Thoracic aorta (tissue), 2 donors: ENCODE data around the gene PAIP2B. TPM values are rescaled to one million over a fixed set of nuclear protein-coding genes. Genes with fewer than 3 reads are reported as not detected.
A peak's percentile ranks its signal among the peaks of the same experiment; 100 is the strongest.

Source experiments
- ATAC-seq: fragments of 150-250 bp; one replicate; pipeline ENCODE4 v1.8.0; 2017; ENCODE audit warnings: low read depth; ENCODE audit not compliant: insufficient number of reproducible peaks, low FRiP score
- DNase-seq: peaks from one replicate; pipeline ENCODE4 v3.0.0-alpha.2; 2020; ENCODE audit warnings: low spot score
- H3K27ac ChIP-seq, 2 donors: fragments of 200-600 bp; sonication (generic); 1 replicate in 1 of 2; 2 replicates in 1 of 2; pipeline ENCODE4 v1.5.1; 2016; ENCODE audit warnings: mild to moderate bottlenecking in 2 of 2, moderate library complexity in 2 of 2
- H3K27me3 ChIP-seq: fragments of 200-600 bp; sonication (generic); replicated peaks from 2 replicates; pipeline ENCODE4 v1.6.0; 2016; ENCODE audit warnings: mild to moderate bottlenecking; ENCODE audit not compliant: insufficient read depth
- H3K36me3 ChIP-seq: fragments of 200-600 bp; sonication (generic); one replicate; pipeline ENCODE4 v1.5.1; 2016
- H3K4me1 ChIP-seq, 2 donors: fragments of 200-600 bp; sonication (generic); 1 replicate in 1 of 2; 2 replicates in 1 of 2; pipeline versions ENCODE4 v1.5.1 to v1.6.0; 2016; ENCODE audit warnings: low read depth in 2 of 2, mild to moderate bottlenecking in 1 of 2; ENCODE audit not compliant: control insufficient read depth in 1 of 2
- H3K4me3 ChIP-seq: fragments of 200-600 bp; sonication (generic); 2 replicates; pipeline ENCODE4 v1.5.1; 2016; ENCODE audit warnings: mild to moderate bottlenecking
- H3K9me3 ChIP-seq: fragments of 200-600 bp; sonication (generic); 2 replicates; pipeline ENCODE4 v1.5.1; 2016
- CTCF ChIP-seq: fragments of 200-600 bp; sonication (generic); IDR thresholded peaks from one replicate; pipeline ENCODE4 v1.5.1; 2019; ENCODE audit warnings: antibody characterized with exemption
- total RNA-seq, 2 donors: library from RNA; depleted of rRNA; stranded (reverse); fragments of >200 nt; gene quantifications; one replicate each; pipeline versions ENCODE4 v1.1.0 to v1.2.3, GENCODE V29; 2016

Gene PAIP2B
- 1 to 10 TPM; 3.3 to 4.7 TPM for total RNA-seq

DNA sequence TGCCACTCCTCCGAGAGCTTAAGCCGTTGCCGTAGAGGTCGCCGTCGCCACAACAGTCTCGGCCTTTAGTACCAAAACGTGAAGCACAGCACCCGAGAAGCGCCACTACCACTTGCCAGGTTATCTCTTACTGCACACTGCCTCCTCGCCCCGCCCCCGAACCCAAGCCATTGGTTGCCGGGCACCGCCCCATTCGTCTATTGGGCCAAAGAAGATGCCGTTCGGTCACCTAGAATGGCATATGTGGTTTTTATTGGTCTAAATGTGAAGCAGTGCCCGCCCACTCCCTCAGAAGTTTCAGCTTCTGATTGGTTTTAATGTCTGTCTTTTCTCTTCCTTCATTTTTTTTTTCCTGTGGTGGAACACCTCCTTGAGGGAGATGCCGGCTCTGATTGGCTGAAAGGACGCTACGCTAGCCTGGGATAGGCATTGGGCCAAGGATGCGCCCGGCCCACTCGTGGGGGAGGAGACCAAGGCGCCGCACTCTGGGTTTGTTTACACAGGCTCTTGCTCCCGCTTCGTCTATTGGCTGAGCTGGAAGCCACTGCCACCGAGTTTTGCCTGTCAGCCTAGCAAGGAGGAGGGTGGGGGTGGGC is at the start of gene PAIP2B:
TSS of gene PAIP2B (minus strand) at position 139 of the 596 bp plus-strand sequence. CDS start 24,514 bp downstream, outside the sequence.
- Histone ChIP-seq H3K27me3 (no peaks in the 10 kb centered on the region), H3K4me1 (peaks cover 0 to 8% of the 10 kb centered on the region in 2 donors), H3K36me3 (no peaks in the 10 kb centered on the region), H3K27ac (peak within 1 kb of the TSS; percentile 60 to 66), H3K4me3 (peak within 1 kb of the TSS; percentile 87), H3K9me3 (no peaks in the 10 kb centered on the region)
- TF ChIP-seq CTCF = no peak
- peak; percentile 99 for DNase-seq
- peak; percentile 100 for ATAC-seq

DNA sequence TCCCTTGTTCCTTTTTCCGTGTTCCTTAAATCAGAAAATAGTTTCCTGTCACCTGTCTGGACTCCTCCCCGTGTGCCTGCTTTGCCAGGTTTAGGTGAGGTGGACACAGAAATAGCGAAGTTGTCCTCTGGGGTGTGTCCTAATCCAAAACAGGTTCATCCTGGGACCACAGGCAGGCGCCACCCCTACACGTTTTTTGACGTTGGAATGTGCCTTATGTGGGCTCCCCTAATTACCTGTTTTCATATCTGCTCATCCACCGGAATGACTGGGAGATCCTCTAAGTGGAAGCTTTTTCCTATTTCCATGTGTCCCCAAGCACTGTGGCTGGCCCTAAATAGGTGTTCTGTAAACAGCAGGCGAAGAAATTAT is 49.0 kb upstream of the PAIP2B start:
- TF ChIP-seq CTCF = no peak
- H3K4me1 ChIP-seq = peaks cover 0 to 19% of the 10 kb centered on the region in 2 donors
- no peaks in the 10 kb centered on the region for H3K36me3 ChIP-seq
- H3K4me3 ChIP-seq = peak overlapping the region; percentile 81
- ATAC-seq (no peak), DNase-seq (no peak)
- no peaks in the 10 kb centered on the region for H3K27me3 ChIP-seq
- no peaks in the 10 kb centered on the region for H3K9me3 ChIP-seq
- H3K27ac ChIP-seq = no peak overlapping the region

DNA sequence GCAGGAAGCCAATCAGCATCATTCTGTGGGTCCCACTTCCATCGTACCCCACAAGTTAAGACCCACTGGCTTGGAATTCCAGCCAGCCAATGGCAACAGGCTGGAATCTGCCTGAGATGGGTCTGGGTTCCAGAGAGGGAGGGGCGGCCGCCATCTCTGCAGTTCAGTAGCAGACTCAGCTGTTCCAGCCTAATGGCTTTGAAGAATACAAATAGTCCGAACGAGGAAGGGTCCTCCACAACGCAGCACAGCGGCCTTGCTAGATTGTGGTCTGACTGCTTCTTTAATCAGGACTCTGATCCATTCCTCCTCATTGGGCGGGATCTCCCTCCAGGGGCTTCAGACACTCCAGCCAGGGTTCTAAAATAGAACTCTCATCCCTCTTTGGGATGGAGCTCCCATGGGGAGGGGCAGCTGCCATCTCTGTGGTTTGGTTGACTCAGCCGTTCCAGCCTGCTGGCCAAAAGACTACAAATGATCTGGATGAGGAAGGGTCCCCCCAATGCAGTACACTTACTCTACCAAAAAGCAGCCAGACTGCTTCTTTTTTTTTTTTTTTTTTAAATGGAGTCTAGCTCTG is 42.7 kb upstream of the PAIP2B start:
- TF ChIP-seq CTCF = no peak
- ATAC-seq = no peak

GRCh38 chr2:71263386-71263785 is 36.5 kb upstream of the PAIP2B start:
- no peaks in the 10 kb centered on the region for H3K4me1 ChIP-seq
- no peaks in the 10 kb centered on the region for H3K9me3 ChIP-seq
- H3K4me3 ChIP-seq = no peak overlapping the region
- no peaks in the 10 kb centered on the region for H3K27me3 ChIP-seq
- no peak for DNase-seq
- H3K36me3 ChIP-seq = no peaks in the 10 kb centered on the region
- H3K27ac ChIP-seq = no peak overlapping the region
- no peak for ATAC-seq
- no peak for TF ChIP-seq CTCF

More for the DNA sequence above, 42.7 kb upstream of the PAIP2B start:
- no peaks in the 10 kb centered on the region for H3K27me3 ChIP-seq
- H3K9me3 ChIP-seq = no peaks in the 10 kb centered on the region
- H3K4me1 ChIP-seq = no peaks in the 10 kb centered on the region
- DNase-seq = no peak
- no peak overlapping the region for H3K4me3 ChIP-seq
- no peak overlapping the region for H3K27ac ChIP-seq
- no peaks in the 10 kb centered on the region for H3K36me3 ChIP-seq

DNA sequence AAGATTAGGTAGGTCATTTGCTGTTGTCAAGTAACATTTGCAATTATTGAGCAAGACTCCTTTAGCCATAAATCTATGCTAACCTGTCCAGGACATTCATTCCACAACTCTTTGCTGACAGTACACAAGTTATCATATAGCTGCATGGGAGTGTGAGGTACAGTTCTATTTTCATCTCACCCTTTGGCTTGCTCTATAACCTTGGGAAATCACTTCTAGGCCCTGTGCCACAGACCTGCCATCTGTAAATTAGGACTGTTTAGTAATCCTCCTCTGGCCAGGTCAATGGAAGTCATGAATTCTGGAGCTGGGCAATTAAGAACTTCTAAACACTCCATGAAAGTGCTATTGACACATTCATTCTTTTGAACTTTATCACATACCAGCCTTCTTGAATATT is 34.6 kb upstream of the PAIP2B start:
- Histone ChIP-seq H3K27me3 (no peaks in the 10 kb centered on the region), H3K9me3 (no peaks in the 10 kb centered on the region), H3K27ac (no peak overlapping the region), H3K36me3 (no peaks in the 10 kb centered on the region), H3K4me3 (no peak overlapping the region), H3K4me1 (no peaks in the 10 kb centered on the region)
- DNase-seq (no peak), ATAC-seq (no peak)
- no peak for TF ChIP-seq CTCF
